NCI-H748 (cell line): Measurements from ENCODE around the gene TNIP3.
"Not testable (repeated sequence)": the region's sequence is repeated elsewhere in the genome, so short reads cannot be mapped to it uniquely, and the experiment has no call there.

ENCODE experiments used
- DNase-seq: peaks from one replicate; lab custom pipeline; 2025; ENCODE audit not compliant: unreplicated experiment; lab: John Stamatoyannopoulos, UW

TNIP3 gene

DNA sequence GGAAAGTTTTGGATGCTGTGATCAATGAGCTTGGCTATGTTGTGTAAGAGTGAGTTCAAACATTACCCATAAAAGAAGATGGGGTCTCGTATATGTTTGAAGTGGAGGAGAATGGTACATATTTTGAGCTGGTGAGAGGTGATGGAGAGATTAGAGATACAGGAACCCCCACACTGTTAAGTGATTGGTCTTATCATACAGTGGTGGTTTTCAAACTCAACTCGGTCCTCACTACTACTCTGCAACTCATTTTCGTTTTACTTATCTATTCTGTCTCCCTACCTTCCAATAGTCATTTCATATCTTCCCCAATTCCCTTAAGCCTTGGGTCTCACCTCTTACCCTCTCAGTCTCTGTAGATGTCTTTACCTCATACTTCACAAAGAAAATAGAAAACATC is 16.4 kb upstream of the TNIP3 start:
- no peak for DNase-seq

DNA sequence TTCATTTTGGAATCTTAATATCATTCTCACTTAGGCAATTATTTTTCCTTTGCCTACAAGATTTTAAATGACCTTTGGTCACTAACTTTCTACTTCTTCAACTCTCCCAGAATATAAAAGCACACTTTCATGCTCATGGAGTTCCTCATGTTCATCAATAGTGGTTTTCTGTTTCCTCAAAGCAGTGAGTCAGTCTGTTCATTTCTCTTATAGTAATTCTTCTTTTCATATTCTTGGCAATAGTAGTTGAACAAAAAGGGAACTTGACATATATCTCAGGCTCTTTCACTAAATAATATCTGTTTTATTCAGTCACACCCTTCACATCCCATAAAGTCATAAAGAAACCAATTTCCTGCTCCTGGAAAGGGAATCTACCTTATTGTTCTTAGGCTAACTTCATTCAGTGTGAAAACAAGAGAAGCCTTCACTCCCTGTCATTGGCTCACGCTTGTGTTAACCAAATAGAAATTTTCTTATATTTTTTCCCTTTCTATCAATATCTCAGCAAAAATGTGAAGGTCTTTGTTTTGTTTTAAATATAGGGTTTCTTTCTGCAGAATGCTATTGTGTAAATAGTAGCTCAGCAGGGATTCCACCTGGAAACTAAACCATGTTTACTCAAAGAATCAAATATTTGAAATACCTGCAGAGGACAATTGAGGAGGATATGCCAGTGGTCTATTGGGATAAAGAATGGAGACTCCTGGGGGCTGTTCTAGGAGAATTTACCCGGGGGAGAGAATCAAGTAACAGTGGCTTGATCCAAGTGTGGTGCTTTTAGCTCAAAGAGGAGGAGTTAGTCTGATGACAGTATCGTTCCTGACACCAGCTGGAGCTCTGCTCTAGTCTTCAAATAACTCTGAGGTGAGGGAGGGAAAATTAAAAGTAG is 13.4 kb upstream of the TNIP3 start:
- no peak for DNase-seq

DNA sequence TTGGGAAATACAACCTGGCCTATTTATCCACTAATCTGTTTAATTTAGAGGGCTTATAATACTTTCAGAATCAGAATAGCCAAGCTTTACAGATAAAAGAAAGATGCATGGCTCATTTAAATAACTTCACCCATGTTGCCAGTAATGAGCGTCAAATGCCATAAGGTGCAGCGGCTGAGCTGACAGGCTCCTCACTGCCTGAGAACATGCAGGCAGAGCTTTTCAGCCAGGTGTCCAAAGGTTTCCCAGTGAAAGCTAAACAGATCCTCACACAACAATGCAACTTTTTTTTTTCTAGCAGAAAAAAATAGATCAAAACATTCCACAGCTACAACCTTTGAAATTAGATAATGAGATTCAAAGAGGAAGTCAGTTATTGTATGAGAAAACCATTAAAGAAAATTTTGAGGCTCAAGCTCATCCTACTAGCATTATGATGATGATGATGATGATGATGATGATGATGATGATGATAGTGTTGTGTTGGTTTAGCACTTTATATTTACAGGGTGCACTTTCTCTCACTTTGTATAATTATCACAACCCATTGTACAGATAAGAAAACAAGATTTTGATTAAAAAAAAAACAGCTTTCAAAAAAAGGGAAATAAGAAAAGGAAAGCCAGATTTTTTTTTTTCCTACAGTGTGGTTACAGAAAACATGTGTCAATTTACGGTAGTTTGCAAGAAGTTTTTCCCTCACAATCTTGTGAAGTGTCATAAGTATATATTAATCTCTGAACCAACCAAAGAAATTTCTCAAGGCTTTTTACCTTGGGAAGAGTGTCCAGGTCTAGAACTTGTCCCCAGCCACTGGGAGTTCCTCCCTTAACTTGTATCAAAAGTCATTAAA is 12.2 kb upstream of the TNIP3 start:
- no peak for DNase-seq

DNA sequence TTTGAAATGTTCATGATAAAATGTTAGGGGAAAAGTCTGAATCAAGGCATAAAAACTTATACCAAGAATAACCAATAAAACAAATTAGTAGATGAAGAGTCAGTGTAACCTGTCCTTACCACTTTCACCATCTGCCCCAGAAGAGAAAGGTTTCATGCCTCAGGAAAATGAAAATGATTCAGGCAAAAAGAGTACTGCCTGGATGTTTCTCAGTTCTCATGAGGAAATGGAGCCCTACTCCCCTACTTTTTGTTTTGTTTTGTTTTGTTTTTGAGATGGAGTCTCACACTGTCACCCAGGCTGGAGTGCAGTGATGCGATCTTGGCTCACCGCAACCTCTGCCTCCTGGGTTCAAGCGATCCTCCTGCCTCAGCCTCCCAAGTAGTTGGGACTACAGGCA is 7.4 kb upstream of the TNIP3 start:
- DNase-seq = not testable (repeated sequence)

DNA sequence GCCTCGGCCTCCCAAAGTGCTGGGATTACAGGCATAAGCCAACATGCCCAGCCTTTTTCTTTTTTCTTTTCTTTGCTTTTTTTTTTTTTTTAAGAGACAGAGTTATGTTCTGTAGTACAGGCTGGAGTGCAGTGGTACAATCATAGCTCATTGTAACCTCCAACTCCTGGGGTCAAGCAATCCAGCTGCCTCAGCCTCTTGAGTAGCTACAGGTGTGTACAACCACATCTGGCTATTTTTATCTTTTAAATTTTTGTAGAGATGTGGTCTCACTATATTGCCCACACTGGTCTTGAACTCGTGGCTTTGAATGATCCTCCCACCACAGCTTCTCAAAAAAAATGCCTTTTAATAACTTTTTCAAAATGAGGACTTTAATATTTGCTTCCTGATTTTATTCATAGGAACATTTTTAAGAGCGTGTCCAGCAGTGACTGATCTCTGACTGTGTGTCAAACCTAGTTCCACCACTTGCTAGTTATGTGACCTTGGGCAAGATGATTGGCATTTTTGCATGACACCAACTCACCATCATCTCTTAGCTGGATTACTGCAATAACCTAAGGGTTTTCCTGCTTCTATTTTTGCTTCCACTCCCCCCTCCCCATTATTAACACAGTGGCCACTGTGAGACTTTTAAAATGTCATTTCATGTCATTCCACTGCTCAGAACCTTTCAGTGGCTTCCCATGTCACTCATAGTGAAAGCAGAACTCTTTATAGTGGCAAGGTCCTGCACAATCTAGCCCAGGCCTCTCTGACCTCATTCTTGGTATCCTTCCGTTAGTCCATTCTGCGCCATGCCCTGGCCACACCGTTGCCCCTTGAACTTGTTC is 4.5 kb upstream of the TNIP3 start:
- no peak for DNase-seq

DNA sequence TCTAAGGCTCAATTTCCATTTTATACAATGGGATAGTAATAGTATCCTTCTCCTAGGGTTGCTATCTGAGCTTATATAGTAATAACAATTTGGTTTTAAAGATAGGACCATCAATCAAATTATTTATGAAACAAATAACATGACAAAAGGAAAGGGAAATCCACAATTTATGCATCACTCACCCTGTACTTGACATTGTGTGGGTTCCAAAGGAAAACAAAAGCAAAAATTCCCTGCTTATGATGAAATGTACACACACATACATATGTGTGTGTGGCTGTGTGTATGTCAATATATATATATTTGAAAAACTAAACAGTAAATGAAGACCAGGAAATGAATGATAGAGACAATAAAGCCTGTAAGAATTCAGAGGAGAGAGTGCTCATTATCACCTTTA is 2.9 kb upstream of the TNIP3 start:
- no peak for DNase-seq

DNA sequence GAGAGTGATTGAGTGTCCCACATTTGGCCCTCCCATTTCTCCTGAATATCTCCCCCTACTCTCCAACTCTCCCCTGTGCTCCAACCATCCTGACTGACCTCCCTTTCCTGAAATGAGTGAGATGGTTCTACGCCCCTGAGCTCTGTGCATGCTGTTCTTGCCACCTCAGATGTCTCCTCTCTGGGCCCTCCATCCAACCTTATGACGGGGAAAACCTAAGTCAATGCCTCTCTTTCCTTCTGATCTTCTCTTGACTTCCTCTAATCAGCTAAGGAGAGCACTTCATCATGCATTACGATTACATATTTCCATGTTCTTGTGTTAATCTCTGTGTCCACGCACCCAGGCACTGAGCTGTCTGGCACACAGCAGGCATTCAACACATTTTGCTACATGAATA is 1.1 kb upstream of the TNIP3 start:
- no peak for DNase-seq

DNA sequence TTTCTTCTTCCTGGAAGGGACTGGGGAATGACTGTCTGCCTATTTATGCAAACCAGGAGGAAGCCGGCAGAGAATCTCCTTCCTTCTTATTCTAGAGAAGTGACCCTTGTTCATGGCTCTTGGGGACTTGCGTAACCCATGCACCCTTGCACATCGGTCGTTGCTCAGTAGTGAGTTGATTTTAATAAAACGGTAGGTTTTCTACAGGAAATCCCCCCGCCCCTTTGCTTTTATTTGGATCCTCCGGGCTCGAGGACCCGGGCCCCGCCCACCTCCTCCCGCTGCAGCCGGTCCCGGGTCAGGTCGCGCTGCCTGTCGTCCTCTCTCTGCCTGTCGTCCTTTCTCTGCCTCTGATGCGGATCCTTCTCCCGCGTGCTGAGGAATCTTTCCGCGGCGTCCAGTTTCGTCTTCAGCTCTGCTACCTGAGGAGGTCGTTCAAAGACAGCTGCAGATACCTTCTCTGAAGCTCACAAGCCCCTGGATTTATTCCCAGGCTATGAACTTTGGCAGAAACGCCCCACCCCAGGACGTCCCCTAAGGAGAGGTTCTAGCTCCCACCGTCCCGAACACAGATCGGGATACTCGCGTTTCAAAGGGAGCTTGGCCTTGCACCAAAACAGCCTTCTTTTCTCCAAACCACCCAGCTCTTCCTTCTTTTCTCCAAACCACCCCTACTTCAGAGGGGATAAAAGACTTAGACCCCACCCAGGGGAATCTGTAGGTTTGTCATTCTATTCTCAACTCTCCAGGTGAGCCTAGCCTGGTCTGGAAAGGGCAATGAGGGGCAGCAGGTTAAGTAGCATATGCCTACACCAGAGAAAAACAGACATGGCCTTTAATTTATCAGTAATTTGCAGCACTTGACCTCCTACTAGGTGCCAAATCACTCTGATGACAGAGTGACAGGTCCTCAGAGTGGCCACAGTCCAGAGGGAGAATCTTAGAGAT is 7.0 kb downstream of the TNIP3 start:
- DNase-seq = no peak

DNA sequence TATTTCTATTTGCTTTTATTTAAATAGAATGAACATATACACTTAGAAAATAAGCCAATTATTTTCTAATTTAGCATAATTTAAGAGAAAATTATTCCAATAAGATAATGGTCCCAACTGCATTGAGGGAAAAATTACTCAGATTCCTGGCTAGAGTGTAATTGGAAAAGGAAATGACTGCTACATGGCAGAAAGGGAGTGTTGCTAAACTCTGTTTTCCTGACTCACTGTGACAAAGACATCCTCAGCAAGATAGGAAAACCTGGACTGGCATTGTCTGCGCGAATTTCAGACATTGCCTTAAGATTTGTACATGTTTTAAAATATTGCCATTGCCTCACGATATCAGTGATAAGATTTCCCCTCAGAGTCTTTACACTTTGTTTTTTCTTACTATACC is 8.2 kb downstream of the TNIP3 start:
- no peak for DNase-seq

DNA sequence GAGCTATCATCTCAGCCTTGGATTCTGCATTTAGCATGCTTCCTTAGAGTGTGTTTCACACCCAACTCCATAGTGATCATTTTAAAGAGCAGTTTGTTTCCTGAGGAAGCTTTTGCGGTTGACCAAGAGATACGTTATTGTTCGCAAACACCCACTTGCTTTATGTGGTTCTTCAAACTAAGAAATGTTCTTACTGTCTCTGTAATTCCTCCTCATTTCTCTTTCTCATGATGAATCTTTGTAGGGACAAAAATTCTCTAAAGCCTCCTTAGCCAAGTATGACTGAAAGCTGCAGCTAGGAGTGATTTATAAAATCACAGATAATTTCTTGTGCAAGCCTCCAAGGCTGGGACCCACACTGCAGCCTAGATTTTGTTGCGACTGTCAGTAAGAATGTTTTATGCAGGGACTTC is 10.0 kb downstream of the TNIP3 start:
- no peak for DNase-seq

DNA sequence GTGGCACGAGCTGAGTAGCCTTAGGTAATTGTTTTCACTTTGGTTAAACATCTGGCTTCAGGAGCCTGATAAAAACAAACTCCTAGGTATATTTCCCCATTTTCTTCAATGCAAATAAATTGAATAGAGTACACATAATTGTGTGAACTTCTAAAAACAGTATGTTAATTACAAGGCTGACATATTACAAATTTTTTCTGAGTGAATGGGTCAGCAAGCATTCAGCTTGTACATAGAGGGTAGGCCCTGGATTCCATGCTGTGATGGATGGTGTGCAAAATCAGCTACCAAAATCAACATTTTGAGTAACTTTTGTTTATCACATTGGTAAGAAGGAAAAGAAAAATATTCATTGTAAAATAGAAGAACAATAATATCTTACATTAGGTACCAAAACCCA is 12.2 kb downstream of the TNIP3 start:
- no peak for DNase-seq

DNA sequence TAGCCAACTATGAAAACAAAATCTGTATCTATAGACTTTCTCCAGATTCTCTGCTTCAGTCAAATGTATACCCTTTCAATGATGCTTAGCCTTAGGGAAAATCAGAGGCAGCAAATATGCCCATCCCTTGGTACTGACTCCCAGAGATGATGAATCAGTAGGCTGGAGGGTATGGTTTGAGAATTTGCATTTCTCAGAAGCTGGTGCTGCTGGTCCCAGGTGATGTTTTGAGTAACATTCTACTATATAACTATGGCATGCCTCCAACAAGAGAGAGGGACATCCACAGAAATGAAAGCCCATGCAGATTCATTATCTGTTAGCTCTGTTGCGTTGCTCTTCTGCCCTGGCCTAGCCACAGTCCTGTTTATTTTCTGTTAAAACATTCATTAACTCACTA is 13.6 kb downstream of the TNIP3 start:
- no peak for DNase-seq

DNA sequence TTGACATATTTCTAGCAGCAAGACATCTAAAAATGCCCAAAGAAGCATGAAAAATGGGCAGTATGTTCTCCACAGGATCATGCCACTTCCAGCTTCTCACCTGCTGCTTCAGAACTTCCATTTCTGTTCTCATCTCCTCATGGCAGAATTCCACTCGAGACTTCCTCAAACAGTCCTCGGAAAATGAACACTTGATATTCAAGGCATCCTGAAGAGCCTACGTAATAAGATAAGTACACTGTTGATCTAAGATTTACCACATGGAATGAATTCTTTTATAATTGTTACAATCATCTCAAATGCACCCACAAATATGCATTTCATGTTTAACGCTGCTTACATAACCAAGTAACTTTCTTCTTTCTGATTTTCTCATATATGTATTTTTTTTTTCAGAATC is 14.1 kb downstream of the TNIP3 start:
- DNase-seq = no peak

DNA sequence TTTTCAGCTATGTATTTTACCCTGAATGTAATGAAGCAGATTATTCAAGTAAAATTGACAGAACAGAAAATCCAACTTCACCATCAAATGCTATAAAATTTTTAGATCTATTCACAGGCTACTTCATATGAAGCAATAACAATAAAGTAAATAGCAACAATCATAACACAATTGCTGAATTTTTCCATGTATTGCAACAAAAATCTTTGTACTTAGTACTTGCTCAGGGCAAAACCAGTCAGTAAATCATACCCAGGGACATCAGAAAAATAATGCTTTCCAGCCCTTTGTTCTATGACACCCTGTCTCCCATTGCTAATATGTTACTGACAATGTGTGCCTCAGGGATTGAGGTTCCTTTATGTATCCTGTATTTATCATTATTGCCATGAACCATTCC is 15.5 kb downstream of the TNIP3 start:
- DNase-seq = no peak

DNA sequence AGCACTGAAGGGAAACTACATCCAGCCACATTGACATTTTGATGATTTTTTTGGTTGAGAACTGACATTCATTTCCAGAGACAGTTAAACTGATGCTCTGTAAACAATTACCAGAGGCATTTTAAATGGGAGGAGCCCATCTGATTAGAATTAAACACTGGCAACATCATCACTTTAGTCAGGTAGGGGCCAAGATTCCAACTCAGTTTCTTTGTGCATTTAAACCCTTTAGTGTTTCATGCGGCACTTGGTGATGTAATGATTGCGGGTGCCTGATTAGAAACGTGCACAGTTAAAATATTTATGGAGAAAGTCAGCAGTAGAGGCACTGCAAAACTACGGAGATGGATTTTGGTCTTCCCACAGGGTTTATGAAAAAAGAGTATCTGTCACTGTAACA is 16.1 kb downstream of the TNIP3 start:
- no peak for DNase-seq

DNA sequence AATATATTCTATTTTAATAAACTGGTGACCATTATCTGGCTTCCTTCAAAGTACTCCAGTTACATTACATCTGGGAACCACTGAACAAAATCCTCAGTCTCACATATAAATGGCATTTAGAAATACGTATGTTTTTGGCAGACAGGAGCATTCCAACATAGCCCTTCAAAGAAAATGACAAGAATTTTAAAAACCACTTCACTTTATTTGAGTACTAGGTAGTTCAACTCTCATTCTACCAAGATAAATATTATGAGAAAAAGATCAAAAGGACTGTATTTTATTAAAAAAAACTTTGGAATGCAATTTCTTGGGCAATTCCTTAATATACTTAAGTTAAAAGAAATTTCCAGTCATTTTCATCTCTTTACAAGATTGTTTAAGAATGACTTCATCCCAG is 17.6 kb downstream of the TNIP3 start:
- no peak for DNase-seq

DNA sequence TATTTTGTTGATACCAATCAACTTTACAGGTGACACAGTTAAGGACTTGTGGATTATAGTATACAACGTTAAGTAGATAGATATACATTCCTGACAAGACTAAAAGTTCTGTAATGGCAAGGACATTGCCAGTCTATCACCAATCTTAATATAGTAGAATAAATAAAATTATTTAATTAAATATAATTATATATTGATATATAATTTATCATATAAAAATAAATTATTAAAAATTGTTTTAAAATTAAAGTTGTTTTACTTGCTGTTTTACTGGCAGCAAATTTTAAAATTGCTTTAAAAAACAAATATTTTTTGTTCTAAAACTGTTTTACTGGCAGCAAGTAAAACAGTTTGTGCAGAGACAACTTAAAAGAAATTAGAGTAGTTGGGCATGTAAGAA is 18.7 kb downstream of the TNIP3 start:
- no peak for DNase-seq

DNA sequence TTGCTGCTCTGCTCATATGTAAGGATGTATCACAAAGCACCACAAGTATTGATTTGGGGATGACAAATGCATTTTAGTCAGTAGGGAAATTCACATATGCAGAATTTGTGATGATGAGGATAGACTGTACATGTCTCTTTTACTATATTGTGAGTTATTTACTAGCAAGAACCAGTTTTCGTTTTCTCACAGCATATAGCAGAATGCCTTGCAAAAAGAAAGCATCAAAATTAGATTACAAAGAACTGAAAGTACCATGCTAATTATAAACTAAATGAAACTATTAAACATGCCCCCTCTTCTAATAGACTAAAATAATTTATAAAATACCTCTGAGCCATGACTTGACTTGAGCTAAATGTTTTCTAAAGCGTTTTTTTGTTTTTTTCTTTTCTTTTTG is 20.1 kb downstream of the TNIP3 start:
- DNase-seq = no peak

DNA sequence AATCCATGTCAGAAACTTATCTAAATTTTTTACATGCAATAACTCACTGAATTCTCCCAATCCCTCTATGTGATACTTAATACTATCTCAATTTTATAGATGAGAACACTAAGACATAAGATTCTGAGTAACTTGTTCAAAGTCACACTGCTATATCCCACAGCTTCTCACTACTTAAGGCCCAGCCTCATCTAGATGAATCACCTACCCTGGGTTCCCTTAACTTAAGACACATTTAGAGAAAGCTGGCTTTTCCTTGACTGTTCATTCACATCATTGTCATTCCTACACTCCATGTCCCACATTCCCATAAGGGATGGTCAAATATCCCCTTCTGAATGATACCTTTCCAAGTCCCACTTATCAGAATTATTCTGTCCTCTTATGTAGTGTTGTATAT is 21.0 kb downstream of the TNIP3 start:
- no peak for DNase-seq

DNA sequence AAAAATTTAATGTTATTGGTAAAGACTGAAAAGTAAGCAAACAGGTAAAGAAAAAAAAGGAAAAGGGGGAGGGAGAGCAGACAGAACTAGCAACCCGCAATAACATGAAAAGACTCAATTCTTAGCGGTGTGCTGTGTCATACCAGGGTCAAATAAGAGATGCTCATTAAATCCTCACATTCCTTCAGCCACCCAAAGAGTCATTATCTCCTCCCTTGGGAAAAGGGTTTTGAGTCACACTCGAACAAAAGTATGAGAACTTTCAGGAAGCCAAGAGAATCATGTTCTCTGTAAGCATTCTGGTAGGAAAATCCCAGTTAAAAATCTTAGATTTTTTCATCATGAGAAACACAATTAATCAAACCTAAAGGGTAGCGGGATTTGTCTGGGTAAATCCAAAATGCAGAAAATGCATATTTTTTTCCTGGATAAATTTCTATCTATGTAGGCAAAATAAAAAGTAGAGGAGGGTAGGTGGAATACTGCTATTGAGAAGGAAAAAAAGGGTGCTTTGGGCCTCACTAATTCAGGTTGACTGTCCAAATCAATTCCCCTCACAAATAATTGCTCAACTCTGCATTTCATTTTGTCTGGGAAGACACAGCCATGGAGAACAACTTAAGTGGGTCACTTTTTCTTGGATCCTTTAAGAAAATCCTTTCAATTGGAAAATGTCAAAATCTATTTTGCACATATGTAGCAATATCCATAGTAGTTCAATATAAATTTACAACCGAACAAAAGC is 23.2 kb downstream of the TNIP3 start:
- DNase-seq = no peak
